H7 (cell line): ENCODE measurements around the gene CLEC4F. TPM values are rescaled to one million over a fixed set of nuclear protein-coding genes. Genes with fewer than 3 reads are reported as not detected.

ENCODE experiments used
- DNase-seq: peaks from one replicate; pipeline ENCODE4 v3.0.0; 2012
- H3K27me3 ChIP-seq: 2 replicates; pipeline ENCODE4 v1.6.0; 2011; ENCODE audit warnings: mild to moderate bottlenecking, low read length; ENCODE audit not compliant: control insufficient read depth, insufficient read depth
- H3K36me3 ChIP-seq: replicated peaks from 2 replicates; pipeline ENCODE4 v1.5.1; 2011; ENCODE audit warnings: low read length; ENCODE audit not compliant: control insufficient read depth, insufficient read depth
- H3K4me3 ChIP-seq: 2 replicates; pipeline ENCODE4 v1.5.1; 2011; ENCODE audit warnings: low read depth, mild to moderate bottlenecking, control low read depth, low read length, moderate library complexity; ENCODE audit not compliant: insufficient read depth
- total RNA-seq: library from RNA; depleted of rRNA; stranded (reverse); fragments of >200 nt; shearing (Covaris generic); gene quantifications from 2 replicates; pipeline ENCODE4 v1.2.3, GENCODE V29; 2014

Gene CLEC4F
- total RNA-seq, 1 experiment from 2014 or later: not detected

- Histone ChIP-seq H3K4me3 (no peak overlapping the region), H3K27me3 (peaks cover 30% of the 10 kb centered on the region), H3K36me3 (no peaks in the 10 kb centered on the region)
- DNase-seq: no peak
These were observed 36.1 kb downstream of the CLEC4F start for GRCh38 chr2:70784320-70784719.

DNA sequence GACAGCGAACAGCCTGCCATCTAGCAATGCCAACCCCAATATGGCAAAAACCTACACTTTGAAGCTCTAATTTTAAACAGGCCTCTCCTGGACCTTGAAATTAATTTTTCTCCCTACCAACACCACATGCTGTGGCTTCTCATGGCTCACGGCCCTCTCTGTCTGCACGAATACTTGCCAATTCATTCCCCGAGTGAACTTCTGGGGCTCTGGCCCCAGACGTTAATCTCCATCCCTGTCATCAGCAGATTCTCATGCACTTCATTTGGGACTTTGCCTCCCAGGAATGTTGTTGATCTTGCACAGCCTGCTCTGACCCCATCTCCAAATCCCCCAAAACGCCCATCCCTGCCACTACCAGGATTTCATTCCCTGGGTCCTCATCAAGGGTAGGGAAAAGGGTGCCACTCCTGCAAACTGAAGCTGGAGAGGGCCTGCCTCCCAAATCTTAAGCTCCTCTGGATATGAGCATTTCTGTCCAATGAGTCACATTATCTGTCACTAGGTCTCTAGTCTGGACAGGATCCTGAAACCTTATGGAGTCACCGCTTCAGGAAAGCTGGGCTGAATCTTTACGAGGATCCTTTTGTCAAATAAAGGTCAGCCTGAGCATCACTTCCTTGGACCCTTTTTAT lies 40.4 kb downstream of the CLEC4F start:
- Histone ChIP-seq H3K36me3 (no peaks in the 10 kb centered on the region), H3K4me3 (no peak overlapping the region), H3K27me3 (no peaks in the 10 kb centered on the region)
- DNase-seq: no peak

GRCh38 chr2:70779491-70779890 lies 40.9 kb downstream of the CLEC4F start:
- no peak for DNase-seq
- no peaks in the 10 kb centered on the region for H3K36me3 ChIP-seq
- H3K4me3 ChIP-seq: no peak overlapping the region
- no peaks in the 10 kb centered on the region for H3K27me3 ChIP-seq

DNA sequence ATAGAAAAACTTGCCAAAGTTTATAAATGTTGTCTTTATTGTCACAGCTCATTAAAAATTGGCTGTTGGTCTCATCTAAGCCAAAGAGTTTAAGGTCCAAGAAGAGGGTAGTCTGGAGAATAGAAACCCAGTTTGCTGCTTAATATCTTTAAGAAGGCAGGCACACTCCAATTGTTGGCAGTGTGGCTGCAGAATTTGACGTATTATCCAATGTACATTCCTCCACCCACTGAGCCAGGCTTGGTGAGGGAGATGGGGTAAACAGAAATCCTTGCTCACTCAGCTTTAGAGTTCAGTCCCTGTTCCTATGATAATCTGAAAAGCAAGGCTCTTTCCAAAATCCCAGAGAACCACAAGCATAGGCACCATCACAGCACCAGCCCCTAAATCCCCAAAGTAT lies 41.7 kb downstream of the CLEC4F start:
- Histone ChIP-seq H3K27me3 (no peaks in the 10 kb centered on the region), H3K4me3 (no peak overlapping the region), H3K36me3 (no peaks in the 10 kb centered on the region)
- DNase-seq: no peak

- DNase-seq: no peak
- Histone ChIP-seq H3K36me3 (no peaks in the 10 kb centered on the region), H3K27me3 (no peaks in the 10 kb centered on the region), H3K4me3 (no peak overlapping the region)
These were observed 42.9 kb downstream of the CLEC4F start for GRCh38 chr2:70777450-70777849.

GRCh38 chr2:70776266-70776665 lies 44.1 kb downstream of the CLEC4F start:
- no peak for DNase-seq
- no peaks in the 10 kb centered on the region for H3K36me3 ChIP-seq
- H3K4me3 ChIP-seq: no peak overlapping the region
- H3K27me3 ChIP-seq: no peaks in the 10 kb centered on the region

DNA sequence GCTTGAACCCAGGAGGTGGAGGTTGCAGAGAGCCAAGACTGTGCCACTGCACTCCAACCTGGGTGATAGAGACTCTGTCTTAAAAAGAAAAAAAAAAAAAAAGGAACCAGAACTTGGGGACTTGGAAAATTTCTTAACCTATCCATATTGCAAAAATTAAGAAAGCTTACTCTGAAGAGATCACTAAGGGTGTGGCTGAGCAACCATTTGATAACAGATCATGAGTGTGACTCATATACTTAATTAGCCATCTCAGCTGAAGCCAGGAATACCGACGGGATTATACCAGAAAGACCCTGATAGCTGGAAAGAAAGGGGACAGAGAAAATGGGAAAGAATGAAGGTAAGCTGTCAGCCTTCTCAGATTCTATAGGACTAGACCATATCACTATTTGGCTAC lies 45.3 kb downstream of the CLEC4F start:
- H3K4me3 ChIP-seq: no peak overlapping the region
- H3K27me3 ChIP-seq: no peaks in the 10 kb centered on the region
- H3K36me3 ChIP-seq: no peaks in the 10 kb centered on the region
- DNase-seq: no peak

- no peak for DNase-seq
These were observed 47.8 kb downstream of the CLEC4F start for GRCh38 chr2:70772486-70773155.

DNA sequence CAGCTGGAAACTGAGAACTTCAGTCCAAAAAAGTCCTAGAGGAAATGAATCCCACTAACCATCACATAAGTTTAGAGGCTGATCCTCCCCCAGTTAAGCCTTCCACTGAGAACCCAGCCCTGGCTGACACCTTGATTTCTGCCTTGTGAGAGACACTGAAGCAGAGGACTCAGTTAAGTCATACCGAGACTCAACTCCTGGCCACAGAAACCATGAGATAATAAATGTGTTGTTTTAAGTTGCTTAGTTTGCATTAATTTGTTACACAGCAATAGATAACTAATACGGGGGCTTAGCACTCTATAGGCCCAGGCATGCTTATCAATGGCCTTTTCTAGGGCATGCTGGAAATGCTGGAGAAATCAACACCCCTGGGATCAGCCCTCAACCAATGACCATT lies 49.0 kb downstream of the CLEC4F start:
- DNase-seq: no peak
- H3K4me3 ChIP-seq: no peak overlapping the region
- H3K27me3 ChIP-seq: no peaks in the 10 kb centered on the region; the same call in 1 of the 2 replicates
- H3K36me3 ChIP-seq: no peaks in the 10 kb centered on the region

More at GRCh38 chr2:70772486-70773155, 47.8 kb downstream of the CLEC4F start:
- no peaks in the 10 kb centered on the region for H3K36me3 ChIP-seq
- H3K27me3 ChIP-seq: no peaks in the 10 kb centered on the region
- no peak overlapping the region for H3K4me3 ChIP-seq

DNA sequence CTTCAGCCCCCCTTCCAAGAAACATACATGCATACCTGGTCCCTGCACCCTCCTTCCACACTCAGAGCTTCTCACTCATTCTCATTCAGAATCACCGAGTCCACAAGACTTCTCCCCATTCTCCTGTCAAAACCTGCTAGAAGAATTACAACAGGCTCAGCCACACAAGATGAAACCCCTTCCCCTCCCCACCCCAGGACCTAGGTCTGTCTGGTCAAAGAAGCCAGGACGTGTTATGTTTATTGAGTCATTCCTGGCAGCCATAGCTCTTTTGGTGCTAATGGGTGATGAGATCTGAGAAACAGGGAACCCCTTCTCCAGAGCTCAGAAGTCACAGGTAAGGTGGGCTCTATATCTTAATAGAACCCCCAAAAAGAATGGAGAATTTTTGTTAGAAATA lies 50.9 kb downstream of the CLEC4F start:
- no peak overlapping the region for H3K4me3 ChIP-seq
- H3K27me3 ChIP-seq: no peaks in the 10 kb centered on the region; the same call in 1 of the 2 replicates
- no peak for DNase-seq
- no peaks in the 10 kb centered on the region for H3K36me3 ChIP-seq

DNA sequence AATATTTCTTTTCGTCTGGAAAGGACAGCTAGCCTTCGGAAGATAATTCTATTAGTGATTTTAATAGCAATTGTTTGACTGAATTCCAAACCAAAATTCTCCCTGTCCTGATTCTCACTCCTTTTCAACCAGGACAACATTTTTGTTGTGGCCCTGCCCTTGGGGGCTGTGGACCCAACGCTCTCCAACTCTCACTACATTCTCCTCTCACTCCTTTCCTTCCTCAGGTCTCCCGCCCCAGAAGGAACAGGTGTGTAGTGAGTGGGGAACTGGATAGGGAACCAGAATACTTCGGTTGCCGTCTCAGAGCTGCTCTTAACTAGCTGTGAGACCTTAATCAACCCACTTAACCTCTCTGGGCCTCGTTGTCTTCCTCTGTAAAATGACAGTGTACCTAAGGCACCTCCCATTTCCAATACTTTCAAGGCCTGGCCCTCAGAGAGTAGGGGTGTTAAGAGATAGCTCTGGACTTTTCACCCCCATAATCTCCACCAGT lies 51.8 kb downstream of the CLEC4F start:
- DNase-seq: no peak
- Histone ChIP-seq H3K4me3 (no peak overlapping the region; the same call in 1 of the 2 replicates), H3K27me3 (no peaks in the 10 kb centered on the region; the same call in 1 of the 2 replicates), H3K36me3 (no peaks in the 10 kb centered on the region)

- no peaks in the 10 kb centered on the region for H3K36me3 ChIP-seq
- peak; percentile 94 for DNase-seq
- peak within 1 kb of the TSS; percentile 84 for H3K4me3 ChIP-seq
- H3K27me3 ChIP-seq: no peaks in the 10 kb centered on the region; the same call in 1 of the 2 replicates
These were observed 52.5 kb downstream of the CLEC4F start, which contains the start of gene ADD2 for GRCh38 chr2:70767699-70768589. Gene ADD2, minus strand, starts transcription at chr2:70768200. Its CDS starts 61,792 bp downstream, at chr2:70706408.

- H3K4me3 ChIP-seq: peak overlapping the region; percentile 84
These were observed 53.2 kb downstream of the CLEC4F start for GRCh38 chr2:70767079-70767698.

More at GRCh38 chr2:70767079-70767698, 53.2 kb downstream of the CLEC4F start:
- DNase-seq: peak; percentile 86
- no peaks in the 10 kb centered on the region for H3K36me3 ChIP-seq
- H3K27me3 ChIP-seq: no peaks in the 10 kb centered on the region; the same call in 1 of the 2 replicates
